ENCODE results near the gene SHISA4.

The SHISA4 gene

DNA sequence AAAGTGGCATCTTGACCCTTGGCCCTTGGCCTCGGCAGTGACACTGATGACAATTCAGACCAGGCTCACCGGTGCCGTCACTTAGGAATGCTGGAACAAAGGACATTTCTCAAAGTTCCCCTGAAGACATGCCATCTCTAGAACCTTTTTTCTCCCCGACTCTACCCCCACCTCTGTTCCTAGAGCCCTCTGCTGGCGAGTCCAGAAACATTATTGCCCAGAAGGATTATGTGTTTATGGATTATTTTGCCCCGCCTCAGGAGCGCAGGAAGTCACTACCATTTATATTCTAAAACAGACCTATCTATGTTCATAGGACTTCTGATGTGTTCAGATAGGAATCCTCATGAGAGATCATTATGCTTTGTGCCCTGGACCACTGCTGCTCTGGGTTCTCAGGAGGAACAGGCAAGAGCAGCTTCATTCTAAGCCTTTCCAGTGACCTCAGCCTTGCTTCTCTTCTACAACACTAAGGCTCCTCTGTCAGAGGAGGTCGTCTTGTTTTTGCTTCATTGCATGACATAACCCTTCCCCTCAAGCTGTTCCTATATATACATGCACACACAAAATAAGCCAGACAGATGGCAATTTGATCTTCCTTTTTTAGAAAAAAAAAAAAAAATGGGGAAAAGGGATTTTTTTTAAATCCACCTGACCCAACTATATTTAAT, 12.4 kb upstream of the SHISA4 start:
- TF ChIP-seq, protein P1, sequence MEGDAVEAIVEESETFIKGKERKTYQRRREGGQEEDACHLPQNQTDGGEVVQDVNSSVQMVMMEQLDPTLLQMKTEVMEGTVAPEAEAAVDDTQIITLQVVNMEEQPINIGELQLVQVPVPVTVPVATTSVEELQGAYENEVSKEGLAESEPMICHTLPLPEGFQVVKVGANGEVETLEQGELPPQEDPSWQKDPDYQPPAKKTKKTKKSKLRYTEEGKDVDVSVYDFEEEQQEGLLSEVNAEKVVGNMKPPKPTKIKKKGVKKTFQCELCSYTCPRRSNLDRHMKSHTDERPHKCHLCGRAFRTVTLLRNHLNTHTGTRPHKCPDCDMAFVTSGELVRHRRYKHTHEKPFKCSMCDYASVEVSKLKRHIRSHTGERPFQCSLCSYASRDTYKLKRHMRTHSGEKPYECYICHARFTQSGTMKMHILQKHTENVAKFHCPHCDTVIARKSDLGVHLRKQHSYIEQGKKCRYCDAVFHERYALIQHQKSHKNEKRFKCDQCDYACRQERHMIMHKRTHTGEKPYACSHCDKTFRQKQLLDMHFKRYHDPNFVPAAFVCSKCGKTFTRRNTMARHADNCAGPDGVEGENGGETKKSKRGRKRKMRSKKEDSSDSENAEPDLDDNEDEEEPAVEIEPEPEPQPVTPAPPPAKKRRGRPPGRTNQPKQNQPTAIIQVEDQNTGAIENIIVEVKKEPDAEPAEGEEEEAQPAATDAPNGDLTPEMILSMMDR (IDR thresholded peaks at IDR 0.05) = peak; percentile 53

DNA sequence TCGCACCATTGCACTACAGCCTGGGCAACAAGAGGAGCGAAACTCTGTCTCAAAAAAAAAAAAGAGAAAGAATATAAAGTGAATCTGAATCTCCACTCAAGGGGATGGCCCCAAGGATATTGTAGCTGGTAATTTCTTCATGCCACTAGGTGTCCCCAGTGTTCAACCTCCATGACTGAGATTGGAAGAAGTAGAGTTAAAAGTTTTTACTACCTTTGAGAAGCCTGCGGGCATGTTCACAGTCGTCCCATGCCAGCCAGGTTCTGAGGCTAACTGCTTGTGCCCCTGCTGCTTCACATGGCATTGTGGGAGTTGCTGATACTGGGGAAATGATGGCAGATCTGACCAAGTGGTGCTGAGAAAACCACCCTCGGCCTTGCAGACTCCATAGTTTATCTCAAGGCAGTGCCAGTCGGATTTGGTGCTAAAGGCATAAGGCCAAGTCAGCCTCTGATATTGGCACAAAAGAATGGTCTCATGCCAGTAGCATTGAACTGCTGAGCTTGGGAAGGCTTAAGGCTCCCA, 10.8 kb upstream of the SHISA4 start:
- TF ChIP-seq, protein P1 (IDR thresholded peaks at IDR 0.05) = peak; percentile 87

DNA sequence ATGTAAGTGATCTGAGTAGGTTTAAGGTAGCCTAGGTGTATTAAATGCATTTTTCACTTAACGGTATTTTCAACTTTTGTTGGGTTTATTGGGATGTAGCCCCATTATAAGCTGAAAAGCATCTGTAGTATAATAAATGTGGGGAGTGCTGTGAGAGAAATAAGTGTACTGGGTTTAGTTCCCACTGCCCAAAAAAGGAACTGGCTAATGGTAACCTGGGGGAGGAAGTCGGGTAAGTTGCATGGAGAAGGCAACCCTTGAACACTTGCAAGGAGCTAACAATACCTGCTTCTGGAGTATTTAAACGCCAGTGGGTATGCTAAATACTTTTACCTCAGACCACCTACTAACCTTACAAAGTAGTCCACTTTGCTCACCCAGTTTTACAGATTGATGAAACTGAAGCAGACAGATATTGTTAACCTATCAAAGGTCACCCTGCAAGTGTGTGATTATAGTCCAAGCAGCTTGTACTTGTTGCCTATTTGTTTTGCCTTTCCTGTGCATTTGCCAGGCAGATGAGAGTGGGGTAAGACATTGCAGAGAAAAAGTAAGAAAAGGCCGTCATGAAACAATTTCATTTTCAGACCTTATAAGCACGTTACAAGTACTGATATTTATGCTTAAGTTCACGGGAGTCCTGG, 7.6 kb upstream of the SHISA4 start:
- TF ChIP-seq, protein P1 (IDR thresholded peaks at IDR 0.05) = no peak

DNA sequence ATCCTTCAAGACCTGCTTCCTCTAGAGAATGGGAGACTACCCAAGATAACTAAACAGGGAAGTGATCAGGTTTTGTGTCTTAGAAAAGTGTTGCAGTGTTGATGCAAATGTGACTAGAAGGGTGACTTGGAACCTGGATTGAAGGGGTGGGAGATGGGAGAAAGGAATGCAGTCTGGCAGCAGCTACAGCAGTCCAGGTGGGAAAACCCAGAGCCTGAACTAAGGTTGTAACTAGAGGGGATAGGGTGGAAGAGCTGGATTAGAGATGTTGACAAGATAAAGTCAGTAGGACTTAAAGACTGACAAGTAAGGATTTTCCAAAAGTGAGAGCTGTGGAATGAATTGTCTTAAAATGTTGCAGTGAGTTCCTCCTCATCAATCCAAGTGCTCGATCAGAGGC, 7.1 kb upstream of the SHISA4 start:
- TF ChIP-seq, protein P1 (IDR thresholded peaks at IDR 0.05) = no peak

DNA sequence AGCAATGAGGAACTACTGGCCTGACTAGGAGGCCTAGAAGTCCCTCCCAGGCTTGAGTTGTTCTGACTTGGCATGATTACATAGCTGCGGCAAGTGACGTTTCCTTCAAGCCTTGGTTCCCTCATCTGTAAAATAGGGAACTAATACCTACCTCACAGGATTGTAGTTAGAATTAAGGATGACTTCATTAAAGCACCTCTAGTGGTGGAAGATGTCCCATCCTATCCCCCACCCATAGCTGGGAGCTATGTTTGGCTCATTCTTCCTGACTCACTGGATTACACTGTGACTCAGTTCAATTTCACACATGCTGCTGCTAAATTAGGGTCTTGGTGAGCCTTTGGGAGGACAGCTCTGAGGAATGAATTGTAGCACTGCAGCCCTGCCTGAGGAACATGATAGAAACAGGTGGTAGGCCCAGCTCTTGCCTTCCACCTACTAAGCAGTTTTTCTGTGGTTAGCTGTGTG, 6.0 kb upstream of the SHISA4 start:
- TF ChIP-seq, protein P1 (IDR thresholded peaks at IDR 0.05) = no peak

DNA sequence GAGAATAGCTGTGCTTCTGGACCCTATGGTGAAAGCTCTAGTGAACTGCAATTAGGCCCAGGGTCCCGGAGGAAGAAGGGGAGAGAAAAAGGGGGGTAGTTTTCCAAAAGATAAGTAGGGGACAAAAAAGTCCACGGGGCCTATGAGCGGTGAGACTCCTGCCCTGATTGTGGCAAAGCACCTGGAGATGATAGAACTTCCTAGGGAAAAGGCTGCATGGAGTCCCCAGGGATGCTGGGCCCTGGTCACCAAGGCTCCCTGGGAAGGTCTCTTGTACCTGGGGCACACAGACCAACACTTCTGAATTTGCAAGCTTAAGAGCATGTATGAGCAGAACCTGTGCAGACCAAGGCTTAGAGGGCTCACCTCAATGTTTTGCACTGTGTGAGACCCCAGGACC, 5.4 kb upstream of the SHISA4 start:
- TF ChIP-seq, protein P1 (IDR thresholded peaks at IDR 0.05) = no peak

DNA sequence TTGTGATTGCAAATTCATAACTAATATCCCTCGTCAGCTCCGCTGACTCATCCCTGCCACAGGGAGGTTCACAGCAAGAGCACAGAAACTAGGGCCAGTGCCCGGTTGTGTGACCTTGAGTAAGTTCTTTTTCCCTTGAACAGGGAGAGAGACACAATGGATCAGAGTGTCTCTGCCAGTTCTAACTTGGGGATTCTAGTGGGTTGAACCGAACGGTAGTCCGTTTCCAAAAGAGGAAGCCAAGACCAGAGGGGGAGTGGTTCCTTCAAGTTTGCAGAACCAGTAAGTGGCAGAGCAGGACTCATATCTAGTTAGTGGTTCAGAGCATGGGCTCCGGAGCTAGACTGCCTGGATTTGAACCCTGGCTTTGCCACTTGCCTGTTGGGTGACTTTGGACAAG, 4.9 kb upstream of the SHISA4 start:
- TF ChIP-seq, protein P1 (IDR thresholded peaks at IDR 0.05) = no peak
